SJCRH30 (cell line): ENCODE data around the gene CCR1. TPM values are rescaled to one million over a fixed set of nuclear protein-coding genes. Genes with fewer than 3 reads are reported as not detected.

ENCODE experiments used
- DNase-seq, 2 experiments: peaks; one replicate each; pipeline ENCODE4 v3.0.0-alpha.2; 2015 to 2020
- H3K27ac ChIP-seq: fragments of 250-450 bp; sonication (Bioruptor Pico); 2 replicates; pipeline ENCODE4 v1.5.1; 2020; ENCODE audit warnings: mild to moderate bottlenecking, moderate library complexity
- H3K27me3 ChIP-seq: fragments of 250-450 bp; sonication (Bioruptor Pico); 2 replicates; pipeline ENCODE4 v1.5.1; 2020; ENCODE audit warnings: mild to moderate bottlenecking, moderate library complexity
- H3K36me3 ChIP-seq: fragments of 250-450 bp; sonication (Bioruptor Pico); 2 replicates; pipeline ENCODE4 v1.5.1; 2020; ENCODE audit warnings: mild to moderate bottlenecking, moderate library complexity
- H3K4me1 ChIP-seq: fragments of 250-450 bp; sonication (Bioruptor Pico); 2 replicates; pipeline ENCODE4 v1.5.1; 2020; ENCODE audit warnings: mild to moderate bottlenecking, moderate library complexity
- H3K4me3 ChIP-seq: fragments of 250-450 bp; sonication (Bioruptor Pico); 2 replicates; pipeline ENCODE4 v1.5.1; 2020; ENCODE audit warnings: mild to moderate bottlenecking, moderate library complexity
- H3K9me3 ChIP-seq: fragments of 250-450 bp; sonication (Bioruptor Pico); replicated peaks from 2 replicates; pipeline ENCODE4 v1.5.1; 2020; ENCODE audit warnings: mild to moderate bottlenecking, moderate library complexity
- total RNA-seq: library from RNA; depleted of rRNA; stranded (reverse); fragments of >200 nt; shearing (Covaris generic); gene quantifications from 2 replicates; pipeline ENCODE4 v1.2.3, GENCODE V29; 2014; rRNA removed

The CCR1 gene
- not detected in 2 replicates for total RNA-seq

DNA sequence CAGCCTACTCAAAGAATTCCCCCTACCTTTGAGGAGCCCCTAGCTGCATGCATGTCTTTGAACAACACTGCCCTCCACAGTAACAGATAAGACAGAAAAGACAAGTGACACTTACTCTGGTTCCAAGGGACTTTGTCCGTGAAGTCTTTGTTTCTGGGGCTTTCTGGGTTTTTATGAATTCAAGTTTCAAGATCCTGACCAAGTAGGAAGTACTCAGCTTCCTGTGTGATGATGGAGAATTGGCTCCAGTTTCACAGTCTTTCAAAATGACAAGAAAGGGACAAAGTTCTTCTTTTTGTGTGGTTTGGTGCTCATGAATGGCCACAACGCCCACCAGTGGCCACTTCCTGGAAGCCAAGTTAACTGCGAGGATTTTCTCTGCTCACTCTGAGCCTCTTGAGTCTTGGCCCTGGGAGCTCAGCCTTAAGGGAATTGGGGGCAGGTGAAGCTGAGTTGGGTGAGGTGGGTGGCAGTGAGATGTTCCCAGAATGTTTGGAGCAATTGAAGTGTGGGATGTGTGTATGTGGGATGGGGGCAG, at the start of gene CCR1:
TSS of gene CCR1 (minus strand) at position 147 of the 538 bp plus-strand sequence. CDS start 4,000 bp downstream, outside the sequence.
- peak in 1 of 2 experiments; percentile 7 for DNase-seq
- Histone ChIP-seq H3K9me3 (no peaks in the 10 kb centered on the region), H3K4me3 (no peak within 1 kb of the TSS), H3K4me1 (no peaks in the 10 kb centered on the region), H3K27me3 (no peaks in the 10 kb centered on the region), H3K36me3 (no peaks in the 10 kb centered on the region), H3K27ac (no peak within 1 kb of the TSS)

DNA sequence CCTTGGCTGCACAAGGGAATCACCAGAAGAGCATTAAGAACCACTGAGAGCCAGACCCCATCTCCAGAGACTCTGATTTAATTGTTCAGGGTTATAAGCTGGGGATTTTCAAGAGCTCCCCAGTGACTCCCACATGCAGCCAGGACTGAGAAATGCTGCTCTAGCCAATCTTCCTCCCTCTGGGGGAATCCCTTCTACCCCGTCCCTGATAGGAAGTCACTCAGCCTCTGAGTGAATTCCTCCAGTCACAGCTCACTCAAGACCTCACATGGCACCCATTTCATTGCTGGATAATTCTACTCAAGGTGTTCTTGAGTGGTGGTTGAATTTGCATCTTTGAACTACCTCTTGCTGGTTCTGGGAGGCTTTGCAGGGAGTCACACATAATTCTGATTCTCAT, 44.9 kb upstream of the CCR1 start:
- DNase-seq = no peak
- H3K27ac ChIP-seq = no peak overlapping the region

DNA sequence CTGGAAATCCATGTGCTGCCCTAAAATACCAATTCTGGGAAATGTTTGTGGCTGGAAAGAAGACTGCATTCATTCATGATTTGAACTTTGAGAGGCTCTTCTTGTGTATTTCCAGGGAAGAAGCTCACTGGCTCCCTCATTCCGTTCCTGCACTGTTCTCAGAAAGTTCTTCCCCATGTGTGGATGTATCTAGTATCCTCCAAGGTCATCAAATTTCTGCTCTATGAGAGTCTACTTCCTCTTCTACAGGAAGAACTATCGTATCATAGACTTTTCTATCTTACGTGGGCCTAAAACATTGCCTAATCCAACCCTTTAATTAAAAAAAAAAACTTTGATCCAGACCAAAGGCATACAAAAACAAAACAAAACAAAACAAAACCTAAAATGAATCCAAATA, 37.0 kb upstream of the CCR1 start:
- Histone ChIP-seq H3K27ac (no peak overlapping the region), H3K27me3 (no peaks in the 10 kb centered on the region), H3K36me3 (no peaks in the 10 kb centered on the region), H3K4me3 (no peak overlapping the region), H3K4me1 (no peaks in the 10 kb centered on the region), H3K9me3 (no peaks in the 10 kb centered on the region)
- DNase-seq = no peak

More for the DNA sequence above, 44.9 kb upstream of the CCR1 start:
- Histone ChIP-seq H3K9me3 (no peaks in the 10 kb centered on the region), H3K4me3 (no peak overlapping the region), H3K27me3 (no peaks in the 10 kb centered on the region), H3K36me3 (no peaks in the 10 kb centered on the region), H3K4me1 (no peaks in the 10 kb centered on the region)

DNA sequence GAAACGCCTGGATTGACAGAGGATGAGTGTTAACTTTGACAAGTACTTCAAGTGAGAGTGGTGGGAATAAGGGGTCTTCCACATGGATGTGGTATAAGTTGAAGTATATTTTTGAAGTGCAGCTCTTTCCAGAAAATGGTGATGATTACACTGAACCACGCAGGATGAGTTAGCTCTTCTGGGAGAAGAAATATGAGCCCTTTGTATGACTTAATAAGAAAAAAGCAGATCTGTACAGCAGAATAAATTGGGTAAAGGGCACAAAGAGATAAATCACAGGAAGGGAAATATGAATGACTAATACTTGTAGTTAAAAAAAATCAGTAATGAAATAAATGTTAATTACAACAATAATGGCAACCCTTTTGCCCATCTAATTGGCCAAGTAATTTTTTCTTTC, 35.4 kb upstream of the CCR1 start:
- no peaks in the 10 kb centered on the region for H3K9me3 ChIP-seq
- no peak for DNase-seq
- no peak overlapping the region for H3K27ac ChIP-seq
- no peaks in the 10 kb centered on the region for H3K36me3 ChIP-seq
- no peaks in the 10 kb centered on the region for H3K4me1 ChIP-seq
- H3K27me3 ChIP-seq = no peaks in the 10 kb centered on the region
- H3K4me3 ChIP-seq = no peak overlapping the region

DNA sequence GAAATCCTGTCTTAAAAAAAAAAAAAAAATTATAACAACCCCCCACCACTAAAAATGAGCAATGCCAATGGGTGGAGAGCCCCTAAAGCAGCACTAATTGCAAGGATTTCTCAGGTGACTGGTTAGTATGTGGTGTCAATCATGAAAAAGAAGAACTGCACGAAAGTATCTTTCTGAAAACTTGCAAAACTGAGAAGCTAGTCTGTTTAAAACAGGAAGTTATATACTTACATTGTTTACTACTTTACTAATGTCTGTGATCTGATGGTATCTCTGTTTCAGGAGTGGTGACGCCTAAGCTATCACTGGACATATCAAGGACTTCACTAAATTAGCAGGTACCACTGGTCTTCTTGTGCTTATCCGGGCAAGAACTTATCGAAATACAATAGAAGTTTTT, 34.0 kb upstream of the CCR1 start, which contains the start of gene CCR3:
TSS of gene CCR3 (plus strand) at position 341 of the 400 bp plus-strand sequence. CDS start 22,699 bp downstream, outside the sequence.
- H3K4me1 ChIP-seq = no peaks in the 10 kb centered on the region
- DNase-seq = no peak
- H3K36me3 ChIP-seq = no peaks in the 10 kb centered on the region
- no peak within 1 kb of the TSS for H3K4me3 ChIP-seq
- no peaks in the 10 kb centered on the region; the same call in 1 of the 2 replicates for H3K9me3 ChIP-seq
- peaks cover 1% of the 10 kb centered on the region; the same call in 1 of the 2 replicates for H3K27me3 ChIP-seq
- H3K27ac ChIP-seq = no peak within 1 kb of the TSS

DNA sequence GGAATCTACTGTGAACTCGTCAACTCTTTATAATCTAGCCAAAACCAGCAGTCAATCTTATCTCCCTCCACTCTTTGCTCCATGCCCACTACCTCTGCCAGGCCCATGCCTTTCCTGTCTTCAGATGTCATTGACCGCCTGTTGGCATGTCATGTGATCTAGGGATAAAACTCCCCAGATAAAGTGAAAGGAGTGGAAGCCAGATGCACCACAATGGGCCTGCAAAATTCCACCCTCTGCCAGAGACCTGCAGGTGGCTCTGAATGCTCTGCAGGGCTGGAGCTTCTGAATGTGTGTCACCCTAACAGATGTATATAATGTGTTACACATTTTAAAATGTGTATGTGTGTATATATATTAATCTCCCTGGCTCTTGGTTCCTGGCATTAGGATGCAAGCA, 31.8 kb upstream of the CCR1 start:
- H3K36me3 ChIP-seq = no peaks in the 10 kb centered on the region
- no peak overlapping the region for H3K27ac ChIP-seq
- no peaks in the 10 kb centered on the region; the same call in 1 of the 2 replicates for H3K9me3 ChIP-seq
- no peak overlapping the region for H3K4me3 ChIP-seq
- no peak for DNase-seq
- H3K4me1 ChIP-seq = no peaks in the 10 kb centered on the region
- H3K27me3 ChIP-seq = peaks cover 4% of the 10 kb centered on the region; the same call in 1 of the 2 replicates

DNA sequence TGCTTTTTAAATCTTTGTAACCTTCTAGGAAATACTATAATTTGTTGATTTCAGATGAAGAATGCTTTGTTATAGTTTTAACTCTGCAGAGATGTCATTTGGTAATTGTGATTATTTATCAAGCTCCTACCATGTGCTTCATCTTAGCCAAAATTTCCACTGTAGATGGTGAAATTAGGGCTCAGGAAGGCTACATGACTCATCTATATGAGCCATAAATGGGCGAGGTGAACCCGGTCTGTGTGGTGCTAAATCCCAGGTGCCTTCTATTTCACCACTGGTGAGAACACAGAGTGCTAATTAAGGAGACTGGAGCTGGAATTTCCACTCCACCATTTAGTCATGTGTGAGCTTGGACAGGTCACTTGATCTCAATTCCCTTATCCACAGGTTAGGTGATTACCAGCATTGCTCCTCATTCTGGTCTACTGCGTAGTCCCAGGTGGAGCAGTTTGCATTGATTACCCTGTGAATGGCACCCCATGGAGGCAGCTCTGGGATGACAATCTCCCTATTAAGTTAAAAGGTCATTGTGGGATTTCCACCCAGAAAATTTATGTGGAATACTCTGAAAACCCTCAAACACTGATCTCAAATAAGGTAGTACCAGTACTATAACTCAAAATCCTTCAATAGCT, 31.3 kb upstream of the CCR1 start:
- Histone ChIP-seq H3K27me3 (peaks cover 4% of the 10 kb centered on the region; the same call in 1 of the 2 replicates), H3K4me1 (no peaks in the 10 kb centered on the region), H3K9me3 (no peaks in the 10 kb centered on the region; the same call in 1 of the 2 replicates), H3K27ac (no peak overlapping the region), H3K4me3 (no peak overlapping the region), H3K36me3 (no peaks in the 10 kb centered on the region)
- no peak for DNase-seq

DNA sequence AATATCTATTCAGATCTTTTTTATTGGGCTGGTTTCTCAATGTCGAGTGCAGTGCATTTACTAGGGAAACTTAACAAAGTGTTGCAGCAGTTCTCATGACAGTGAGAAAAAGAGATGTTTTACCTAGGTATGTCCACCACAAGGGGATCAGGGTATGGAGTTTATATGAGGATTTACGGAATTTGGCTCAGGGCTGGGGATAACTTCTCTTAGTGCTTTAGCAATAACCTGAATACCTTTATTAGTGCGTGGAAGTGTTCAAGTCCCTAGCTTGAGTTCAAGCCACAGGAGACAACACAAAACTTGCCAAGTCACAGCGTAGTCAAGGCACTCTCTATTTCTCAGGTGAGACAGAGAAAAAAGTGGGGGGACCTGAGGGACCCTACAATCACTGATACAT, 30.3 kb upstream of the CCR1 start:
- Histone ChIP-seq H3K4me3 (no peak overlapping the region), H3K27me3 (peaks cover 4% of the 10 kb centered on the region; the same call in 1 of the 2 replicates), H3K4me1 (no peaks in the 10 kb centered on the region), H3K27ac (no peak overlapping the region), H3K36me3 (no peaks in the 10 kb centered on the region), H3K9me3 (no peaks in the 10 kb centered on the region; the same call in 1 of the 2 replicates)
- DNase-seq = no peak

DNA sequence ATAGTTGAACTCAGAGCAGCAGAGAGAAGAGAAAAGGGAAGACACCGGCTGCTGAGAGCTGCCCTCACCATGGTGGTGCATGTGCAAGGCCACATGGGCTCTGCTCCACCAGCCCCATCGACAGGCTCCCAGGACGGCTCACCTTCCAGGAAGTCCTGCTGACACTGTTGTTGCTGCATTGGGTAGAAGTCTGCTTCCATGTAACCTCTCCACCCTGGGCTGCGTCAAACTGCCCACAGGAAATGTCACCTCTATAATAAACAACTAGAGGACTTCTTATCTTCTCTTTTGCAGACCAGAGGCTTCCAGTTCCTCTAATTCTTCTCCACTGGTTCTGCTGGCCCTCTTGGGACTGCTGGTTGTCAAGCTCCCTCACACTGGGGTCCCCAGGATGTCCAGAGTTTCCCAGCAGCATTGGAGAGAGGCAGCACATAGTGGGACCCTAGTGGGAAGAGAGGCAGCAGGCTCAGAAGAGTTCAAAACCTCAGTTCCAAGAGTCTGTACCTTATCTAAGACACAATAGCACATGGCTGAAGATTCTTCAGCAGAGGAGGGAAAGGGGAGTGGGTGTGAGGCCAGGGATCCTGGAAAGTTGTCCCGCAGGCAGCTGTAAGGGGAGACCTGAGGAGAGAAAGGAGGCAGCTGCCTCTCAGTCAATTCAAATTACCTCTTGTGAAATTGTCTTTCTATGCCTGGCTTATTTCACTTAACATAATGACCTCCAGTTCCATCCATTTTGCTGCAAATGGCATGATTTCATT, 28.4 kb upstream of the CCR1 start:
- H3K36me3 ChIP-seq = no peaks in the 10 kb centered on the region
- H3K4me3 ChIP-seq = no peak overlapping the region
- H3K27me3 ChIP-seq = peaks cover 4% of the 10 kb centered on the region; the same call in 1 of the 2 replicates
- DNase-seq = no peak
- H3K9me3 ChIP-seq = no peaks in the 10 kb centered on the region; the same call in 1 of the 2 replicates
- H3K4me1 ChIP-seq = no peaks in the 10 kb centered on the region
- H3K27ac ChIP-seq = no peak overlapping the region

DNA sequence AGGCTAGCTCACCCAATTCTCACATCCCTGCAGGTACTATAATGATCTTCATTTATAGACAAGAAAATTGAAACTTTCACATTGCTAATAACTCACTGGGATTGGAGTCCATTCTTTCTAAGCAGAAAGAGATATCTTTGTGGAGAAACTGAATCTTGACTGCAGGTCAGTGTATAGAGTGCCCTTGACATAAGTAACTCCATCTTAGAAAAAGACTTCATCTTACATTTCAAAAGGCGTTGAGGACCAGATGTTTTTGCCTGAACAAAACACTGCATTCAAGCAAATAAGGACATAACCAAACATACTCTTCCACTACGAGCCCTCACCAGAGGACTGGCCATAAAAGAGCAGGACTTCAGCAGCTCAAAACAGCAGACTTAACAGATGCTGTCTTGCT, 27.3 kb upstream of the CCR1 start:
- Histone ChIP-seq H3K9me3 (no peaks in the 10 kb centered on the region; the same call in 1 of the 2 replicates), H3K27me3 (peaks cover 4% of the 10 kb centered on the region; the same call in 1 of the 2 replicates), H3K4me3 (no peak overlapping the region), H3K4me1 (no peaks in the 10 kb centered on the region), H3K27ac (no peak overlapping the region), H3K36me3 (no peaks in the 10 kb centered on the region)
- DNase-seq = no peak

DNA sequence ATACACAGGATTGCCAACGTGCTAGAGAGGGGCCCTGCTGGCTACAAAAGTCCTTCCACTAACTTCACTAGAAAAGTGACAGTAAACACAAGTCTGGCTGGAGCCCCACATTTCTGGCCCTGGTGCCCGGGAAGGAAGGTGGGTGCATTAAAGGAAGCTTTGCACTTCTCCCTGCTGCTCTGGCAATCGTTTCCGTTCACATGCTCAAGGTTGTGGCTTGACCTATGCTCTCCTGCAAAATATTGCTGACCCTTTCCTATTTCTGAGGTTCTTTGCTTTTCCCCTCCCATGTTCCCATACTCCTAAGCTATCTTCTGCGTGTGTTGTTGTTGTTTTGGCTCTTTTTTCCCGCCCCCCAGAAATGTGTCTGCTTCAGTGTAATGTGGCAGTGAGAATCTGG, 25.1 kb upstream of the CCR1 start:
- no peaks in the 10 kb centered on the region; the same call in 1 of the 2 replicates for H3K9me3 ChIP-seq
- no peaks in the 10 kb centered on the region for H3K36me3 ChIP-seq
- H3K27me3 ChIP-seq = peaks cover 4% of the 10 kb centered on the region; the same call in 1 of the 2 replicates
- no peak overlapping the region for H3K4me3 ChIP-seq
- H3K4me1 ChIP-seq = no peaks in the 10 kb centered on the region
- no peak for DNase-seq
- no peak overlapping the region for H3K27ac ChIP-seq

DNA sequence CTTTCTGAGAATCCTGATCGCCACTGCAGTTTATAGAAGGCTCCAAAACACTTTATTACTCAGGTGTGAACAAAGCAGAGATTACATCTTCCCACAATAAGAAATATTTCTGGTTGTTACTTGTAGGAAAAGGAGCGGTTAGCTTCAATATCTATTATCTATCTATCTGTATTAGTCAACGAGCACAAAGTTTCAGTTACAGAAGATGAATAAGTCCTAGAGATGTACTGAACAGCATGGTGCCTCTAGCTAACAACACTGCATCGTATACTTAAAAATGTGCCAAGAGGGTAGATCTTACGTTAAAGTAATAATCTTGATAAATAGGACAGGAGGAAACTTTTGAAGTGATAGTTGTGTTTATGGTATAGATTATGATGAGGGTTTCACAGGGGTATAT, 23.2 kb upstream of the CCR1 start:
- H3K27me3 ChIP-seq = no peaks in the 10 kb centered on the region
- no peak overlapping the region for H3K4me3 ChIP-seq
- no peaks in the 10 kb centered on the region for H3K4me1 ChIP-seq
- no peak overlapping the region for H3K27ac ChIP-seq
- H3K36me3 ChIP-seq = no peaks in the 10 kb centered on the region
- no peak for DNase-seq
- H3K9me3 ChIP-seq = no peaks in the 10 kb centered on the region

DNA sequence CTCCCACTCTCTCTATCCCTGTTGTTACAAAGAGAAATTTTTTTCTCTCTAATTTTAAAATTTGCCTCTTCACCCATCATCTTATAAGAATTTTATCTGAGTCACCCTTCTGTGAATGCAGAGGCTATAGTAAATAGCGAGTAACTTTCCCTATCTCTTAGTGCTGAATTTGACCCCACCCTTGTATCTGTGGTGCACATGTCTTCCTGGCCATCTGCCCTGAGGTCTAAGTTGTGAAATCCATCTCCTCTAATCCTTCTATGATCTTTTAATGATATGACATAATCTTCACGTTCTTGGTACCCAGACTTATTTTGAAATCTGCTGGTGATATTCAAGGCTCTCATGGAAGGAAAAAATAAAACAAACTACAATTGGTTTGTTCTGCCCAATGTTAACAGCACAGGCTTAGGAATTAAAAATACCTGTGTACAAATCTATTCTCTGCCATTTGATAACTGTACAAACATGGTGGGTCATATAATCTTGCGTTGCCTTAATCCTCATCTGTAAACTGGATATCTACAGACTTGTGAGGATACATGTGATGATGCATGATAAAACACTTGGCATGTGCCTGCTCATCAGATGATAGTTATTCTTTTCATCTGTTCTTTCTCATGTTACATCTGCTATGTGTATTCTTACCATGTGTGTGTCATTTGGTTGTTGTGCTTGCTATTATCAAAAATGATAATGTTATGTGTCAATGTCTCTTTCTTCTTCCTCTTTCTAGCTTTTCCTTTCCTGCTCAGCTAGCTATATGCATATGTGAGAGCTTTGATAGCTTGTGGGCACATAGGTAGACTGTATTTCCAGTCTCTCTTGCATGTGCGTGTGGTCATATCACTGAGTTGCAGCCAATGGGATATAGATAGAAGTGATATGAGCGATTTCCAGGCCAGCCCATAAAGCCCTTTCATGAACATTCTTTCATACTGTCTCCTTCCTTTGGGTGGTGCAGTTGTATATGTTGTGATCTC, 20.4 kb upstream of the CCR1 start:
- H3K36me3 ChIP-seq = no peaks in the 10 kb centered on the region

More for the DNA sequence above, 20.4 kb upstream of the CCR1 start:
- no peak for DNase-seq
- H3K27ac ChIP-seq = no peak overlapping the region
- no peaks in the 10 kb centered on the region for H3K9me3 ChIP-seq
- no peaks in the 10 kb centered on the region for H3K4me1 ChIP-seq
- no peaks in the 10 kb centered on the region for H3K27me3 ChIP-seq
- no peak overlapping the region for H3K4me3 ChIP-seq
